Hepatocyte (in vitro differentiated cells): Measurements from ENCODE around the gene COL2A1.

Experiments used
- EZH2phosphoT487 ChIP-seq: fragments of 200-600 bp; sonication (generic); IDR thresholded peaks from one replicate; pipeline ENCODE4 v1.6.1; 2018; ENCODE audit warnings: antibody characterized with exemption, mild to moderate bottlenecking, low read depth, moderate library complexity; ENCODE audit not compliant: unreplicated experiment, severe bottlenecking
- TF ChIP-seq, protein P1 (sequence below): fragments of 200-600 bp; sonication (generic); IDR thresholded peaks from 2 replicates; pipeline ENCODE4 v1.5.1; 2016; ENCODE audit warnings: antibody characterized with exemption, mild to moderate bottlenecking; ENCODE audit not compliant: poor library complexity

- TF ChIP-seq, protein P1, sequence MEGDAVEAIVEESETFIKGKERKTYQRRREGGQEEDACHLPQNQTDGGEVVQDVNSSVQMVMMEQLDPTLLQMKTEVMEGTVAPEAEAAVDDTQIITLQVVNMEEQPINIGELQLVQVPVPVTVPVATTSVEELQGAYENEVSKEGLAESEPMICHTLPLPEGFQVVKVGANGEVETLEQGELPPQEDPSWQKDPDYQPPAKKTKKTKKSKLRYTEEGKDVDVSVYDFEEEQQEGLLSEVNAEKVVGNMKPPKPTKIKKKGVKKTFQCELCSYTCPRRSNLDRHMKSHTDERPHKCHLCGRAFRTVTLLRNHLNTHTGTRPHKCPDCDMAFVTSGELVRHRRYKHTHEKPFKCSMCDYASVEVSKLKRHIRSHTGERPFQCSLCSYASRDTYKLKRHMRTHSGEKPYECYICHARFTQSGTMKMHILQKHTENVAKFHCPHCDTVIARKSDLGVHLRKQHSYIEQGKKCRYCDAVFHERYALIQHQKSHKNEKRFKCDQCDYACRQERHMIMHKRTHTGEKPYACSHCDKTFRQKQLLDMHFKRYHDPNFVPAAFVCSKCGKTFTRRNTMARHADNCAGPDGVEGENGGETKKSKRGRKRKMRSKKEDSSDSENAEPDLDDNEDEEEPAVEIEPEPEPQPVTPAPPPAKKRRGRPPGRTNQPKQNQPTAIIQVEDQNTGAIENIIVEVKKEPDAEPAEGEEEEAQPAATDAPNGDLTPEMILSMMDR = no peak
- TF ChIP-seq EZH2phosphoT487 = no peak
These were observed 30.8 kb upstream of the COL2A1 start for GRCh38 chr12:48034835-48035805.
